Stimulated activated CD4-positive, alpha-beta T cell treated with anti-CD3 and anti-CD28 coated beads, Interleukin-12 subunit alpha, Interleukin-12 subunit beta, amount 100 ng/mL, for 24 hours (primary cell): ENCODE measurements around the gene TOR3A.
A peak's percentile ranks its signal among the peaks of the same experiment; 100 is the strongest.

Source experiments
- DNase-seq, 2 experiments: peaks; one replicate each; pipeline ENCODE4 v3.0.0-alpha.2; 2020; ENCODE audit warnings: low read depth in 2 of 2

The TOR3A gene

DNA sequence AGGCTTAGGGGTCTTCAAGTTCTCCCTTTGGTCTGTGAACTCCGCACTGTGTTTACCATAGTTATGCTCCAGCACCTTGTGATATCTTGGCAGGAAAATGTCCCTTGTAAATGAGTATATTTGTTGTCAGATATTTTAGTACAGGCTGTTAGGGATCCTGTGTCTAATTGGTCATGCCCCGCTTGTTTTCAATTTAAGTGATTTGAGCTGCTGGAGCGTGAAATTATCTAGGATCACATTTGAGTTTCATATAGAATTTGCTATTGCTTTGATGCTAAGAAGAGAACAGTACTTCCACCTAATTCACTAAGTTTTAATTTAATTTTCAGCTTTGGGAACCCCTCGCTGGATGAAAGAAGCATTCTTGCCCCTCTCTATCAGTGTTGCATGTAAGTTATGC, 15.4 kb upstream of the TOR3A start:
- no peak for DNase-seq

DNA sequence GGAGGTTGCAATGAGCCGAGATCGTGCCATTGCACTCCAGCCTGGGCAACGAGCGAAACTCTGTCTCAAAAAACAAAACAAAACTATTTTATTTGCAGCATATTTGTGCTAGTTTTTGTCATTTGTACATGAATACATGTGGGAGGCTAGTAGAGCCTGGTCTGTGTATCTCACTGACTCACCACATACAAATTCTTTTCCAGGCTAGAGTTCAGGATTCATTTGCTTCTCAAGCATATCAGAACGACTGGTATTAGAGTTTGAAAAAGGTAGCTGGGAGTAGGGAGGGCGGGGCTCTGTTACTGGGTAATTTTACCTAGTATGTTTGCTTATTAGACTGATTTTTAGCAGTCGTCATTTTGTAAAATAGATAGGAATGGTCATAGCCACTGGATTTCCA, 4.5 kb upstream of the TOR3A start:
- DNase-seq, result no peak

DNA sequence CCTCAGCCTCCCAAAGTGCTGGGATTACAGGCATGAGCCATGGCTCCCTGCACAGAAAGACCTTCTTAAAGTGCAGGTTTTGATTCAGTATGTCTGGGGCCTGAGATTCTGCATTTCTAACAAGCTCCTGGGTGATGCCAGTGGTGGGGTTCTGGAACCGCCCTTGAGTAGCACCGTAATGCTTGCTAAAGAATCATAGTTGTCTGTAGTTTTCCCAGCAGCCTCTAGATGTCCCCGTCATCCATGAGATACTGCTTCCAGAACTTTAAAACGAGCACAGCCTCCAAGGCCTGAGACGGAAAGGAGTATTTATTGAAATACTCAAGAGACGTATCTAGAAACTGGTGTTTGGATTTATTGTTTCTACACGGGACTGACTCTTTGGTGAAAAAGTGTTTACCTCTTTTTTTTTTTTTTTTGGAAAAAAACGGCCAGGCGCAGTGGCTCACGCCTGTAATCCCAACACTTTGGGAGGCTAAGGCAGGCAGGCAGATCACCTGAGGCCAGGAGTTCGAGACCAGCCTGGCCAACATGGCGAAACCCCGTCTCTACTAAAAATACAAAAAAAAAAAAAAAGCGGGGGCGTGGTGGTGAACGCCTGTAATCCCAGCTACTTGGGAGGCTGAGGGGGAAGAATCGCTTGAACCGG, 2.6 kb upstream of the TOR3A start:
- peak in 1 of 2 experiments; percentile 11 for DNase-seq

DNA sequence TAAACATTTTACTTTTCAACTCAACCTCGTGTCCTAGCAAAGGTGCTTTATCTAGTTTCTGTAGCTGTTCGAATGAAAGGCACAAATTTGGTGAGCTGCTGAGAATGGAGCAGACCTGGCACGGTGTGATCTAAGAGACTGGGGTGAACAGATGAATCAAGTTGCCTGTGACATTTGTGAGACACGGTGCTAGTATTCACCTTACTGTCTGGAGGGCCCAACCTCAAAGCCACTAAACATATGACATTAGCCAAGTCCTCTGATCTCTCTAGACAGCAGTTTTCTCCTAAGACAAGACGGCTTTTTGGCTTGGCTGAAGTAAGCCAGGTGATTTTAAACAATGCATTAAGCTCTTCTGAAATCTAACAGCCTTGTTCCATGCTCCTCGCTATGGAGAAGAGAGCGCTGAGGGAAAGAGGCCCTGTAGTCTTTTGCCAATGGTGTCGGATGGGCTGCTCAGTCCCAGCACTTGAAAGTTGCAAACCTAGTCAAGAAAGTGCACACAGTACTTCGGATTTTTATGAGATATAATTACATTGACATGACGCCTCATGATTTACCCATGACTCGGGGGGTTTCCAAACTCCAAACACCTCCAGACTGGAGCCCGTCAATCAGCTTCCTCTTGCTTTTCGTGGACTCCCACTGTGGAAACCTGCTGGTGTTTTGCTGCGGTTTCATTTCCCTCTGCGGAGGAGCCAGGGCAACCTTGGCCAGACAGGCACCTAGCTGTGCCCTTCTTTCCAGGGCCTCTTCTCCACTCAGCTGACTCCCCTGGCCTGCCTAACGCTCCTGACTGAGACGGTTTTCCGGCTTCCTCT, 794 bp upstream of the TOR3A start:
- peak in 1 of 2 experiments; percentile 5 for DNase-seq

DNA sequence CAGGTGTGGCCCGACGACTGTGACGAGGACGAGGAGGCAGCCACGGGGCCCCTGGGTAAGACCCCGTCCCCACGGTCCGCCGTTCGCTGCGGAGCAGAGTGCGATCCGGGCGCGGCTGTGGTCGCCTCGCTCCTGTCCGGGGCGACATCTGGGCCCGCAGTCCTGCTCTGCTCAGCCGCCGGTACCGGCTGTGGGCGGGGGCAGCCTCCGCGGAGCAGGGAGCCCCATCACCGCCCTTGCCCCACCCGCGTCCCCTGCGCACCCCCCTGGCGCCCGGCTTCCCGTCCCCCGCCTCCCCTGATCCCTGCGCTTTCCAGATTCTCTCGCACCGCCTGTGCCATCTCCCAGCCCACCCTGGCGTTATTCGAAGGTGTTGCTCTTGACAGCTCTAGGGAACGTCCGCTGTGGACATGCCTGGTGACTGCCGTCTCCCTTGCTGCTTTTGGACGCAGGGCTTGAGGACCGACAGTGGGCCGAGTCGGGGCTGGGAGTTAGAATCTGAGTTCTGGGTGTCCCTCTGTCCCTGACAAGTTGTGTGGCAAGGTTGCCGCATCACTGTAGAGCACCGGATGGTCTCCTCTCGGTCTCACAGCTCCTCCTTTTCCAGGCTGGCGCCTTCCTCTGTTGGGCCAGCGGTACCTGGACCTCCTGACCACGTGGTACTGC, 596 bp downstream of the TOR3A start:
- peak; percentile 11 to 27 for DNase-seq

DNA sequence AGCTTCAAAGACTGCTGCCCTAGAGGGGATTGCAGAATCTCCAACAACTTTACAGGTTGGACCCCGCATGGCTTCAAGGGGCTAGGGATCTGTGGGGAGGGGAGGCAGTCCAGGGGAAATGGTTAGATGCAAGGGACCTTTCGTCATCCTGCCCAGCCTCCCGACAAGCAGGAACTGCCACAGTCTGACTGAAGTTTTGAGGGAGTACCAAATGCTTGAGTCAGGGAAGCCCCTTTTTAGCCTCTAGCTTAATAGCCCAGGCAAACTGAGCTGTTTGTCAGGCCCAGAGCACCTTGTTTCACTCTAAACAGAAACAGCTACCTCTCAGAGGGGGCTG, 1.1 kb downstream of the TOR3A start:
- no peak for DNase-seq

DNA sequence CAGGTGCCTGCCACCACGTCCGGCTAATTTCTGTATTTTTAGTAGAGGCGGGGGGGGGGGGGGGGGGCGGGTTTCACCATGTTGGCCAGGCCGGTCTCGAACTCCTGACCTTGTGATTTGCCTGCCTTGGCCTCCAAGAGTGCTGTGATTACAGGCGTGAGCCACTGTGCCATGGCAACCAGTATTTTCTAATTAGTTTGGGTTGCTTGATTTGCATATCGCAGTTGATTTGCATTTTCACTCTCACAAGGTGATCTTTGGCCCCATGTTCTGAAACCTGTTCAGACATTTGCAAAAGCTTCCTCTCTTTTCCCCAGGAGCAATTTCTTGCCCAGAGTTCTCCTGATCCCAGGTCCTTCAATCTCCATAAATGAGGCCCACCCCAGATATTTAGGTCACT, 1.7 kb downstream of the TOR3A start:
- DNase-seq, result no peak

DNA sequence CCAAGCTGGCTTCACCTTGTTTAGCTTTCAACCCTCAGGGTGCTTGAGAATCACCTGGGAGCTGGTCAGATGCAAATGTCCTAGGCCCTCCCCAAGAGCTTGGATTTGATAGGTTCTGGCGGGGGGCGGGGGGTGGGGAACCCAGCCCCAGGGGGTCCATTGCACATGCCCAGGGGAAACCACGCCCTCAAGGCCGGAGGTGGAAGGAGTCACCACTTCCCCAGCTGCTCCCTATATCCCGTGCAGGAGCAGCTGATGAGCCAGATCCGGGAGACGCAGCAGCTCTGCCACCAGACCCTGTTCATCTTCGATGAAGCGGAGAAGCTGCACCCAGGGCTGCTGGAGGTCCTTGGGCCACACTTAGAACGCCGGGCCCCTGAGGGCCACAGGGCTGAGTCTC, 5.8 kb downstream of the TOR3A start:
- DNase-seq, result no peak

DNA sequence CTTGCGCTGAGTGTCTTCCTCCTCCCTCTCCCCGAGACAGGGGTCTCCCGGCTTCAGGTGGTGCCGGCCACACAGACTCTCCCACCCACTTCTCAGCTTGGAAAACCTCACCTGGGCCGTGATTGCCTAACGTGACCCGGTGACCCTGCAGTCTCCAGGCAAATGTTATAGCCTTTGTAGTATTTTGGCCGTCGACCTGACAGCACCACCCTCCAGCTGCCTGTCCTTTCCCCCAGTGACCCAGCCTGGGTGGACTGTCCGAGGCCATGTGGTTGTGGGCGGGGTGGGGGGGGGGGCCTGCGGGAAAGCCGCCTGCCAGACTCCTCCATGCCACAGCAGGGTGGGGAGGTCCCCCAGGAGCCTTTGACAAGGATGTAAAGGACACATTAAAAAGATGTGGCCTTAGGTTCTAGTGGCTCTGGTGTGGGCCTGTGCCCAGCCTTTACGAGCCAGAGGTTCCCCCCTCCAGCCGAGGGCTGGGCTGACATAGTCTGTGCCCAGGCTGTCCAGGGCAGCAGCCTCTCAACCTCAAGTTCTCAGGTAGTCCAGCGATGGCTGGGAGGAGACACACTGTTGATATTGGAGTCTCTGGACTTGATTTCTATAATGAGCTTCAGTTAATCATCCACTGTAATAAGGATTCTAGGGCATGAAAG, 8.1 kb downstream of the TOR3A start:
- no peak for DNase-seq

DNA sequence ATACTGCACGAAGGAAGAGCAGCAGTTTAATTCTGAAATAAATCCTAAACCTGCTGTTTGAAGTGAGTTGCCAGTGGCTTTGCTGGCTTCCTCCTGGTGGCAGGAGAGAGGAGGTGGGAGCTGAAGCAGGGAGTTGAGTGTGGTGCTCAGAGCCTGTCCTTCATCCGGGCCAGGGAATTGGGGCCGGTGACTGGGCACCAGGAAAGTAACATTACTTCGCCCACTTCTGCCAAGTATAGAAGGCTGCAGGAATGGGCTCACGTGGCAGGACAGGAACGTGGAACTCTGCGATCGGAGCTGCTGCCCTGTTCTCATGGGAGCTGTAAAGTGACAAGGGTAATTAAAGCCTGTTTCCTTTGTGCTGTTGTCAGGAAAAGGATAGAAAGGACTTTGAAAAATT, 8.7 kb downstream of the TOR3A start:
- DNase-seq, result no peak

DNA sequence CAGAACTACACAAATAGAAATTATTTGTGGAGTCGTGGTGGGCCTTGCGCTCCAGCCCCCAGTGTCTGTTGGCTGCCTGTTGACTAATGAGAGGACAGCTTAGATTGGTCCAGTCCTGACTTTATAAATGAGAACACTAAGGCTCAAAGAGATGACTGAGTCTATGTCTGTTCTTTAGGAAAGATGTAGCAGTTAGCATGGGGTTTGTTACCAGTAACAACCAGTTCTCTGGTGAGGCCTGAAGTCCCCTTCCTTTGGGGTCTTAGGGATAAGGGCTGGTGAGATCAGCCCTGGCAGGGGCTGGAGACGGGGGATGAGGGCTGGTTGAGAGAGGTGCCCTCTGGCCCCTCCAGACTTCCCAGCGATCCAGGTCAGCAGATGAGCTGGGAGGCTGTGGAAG, 9.1 kb downstream of the TOR3A start:
- DNase-seq, result no peak

DNA sequence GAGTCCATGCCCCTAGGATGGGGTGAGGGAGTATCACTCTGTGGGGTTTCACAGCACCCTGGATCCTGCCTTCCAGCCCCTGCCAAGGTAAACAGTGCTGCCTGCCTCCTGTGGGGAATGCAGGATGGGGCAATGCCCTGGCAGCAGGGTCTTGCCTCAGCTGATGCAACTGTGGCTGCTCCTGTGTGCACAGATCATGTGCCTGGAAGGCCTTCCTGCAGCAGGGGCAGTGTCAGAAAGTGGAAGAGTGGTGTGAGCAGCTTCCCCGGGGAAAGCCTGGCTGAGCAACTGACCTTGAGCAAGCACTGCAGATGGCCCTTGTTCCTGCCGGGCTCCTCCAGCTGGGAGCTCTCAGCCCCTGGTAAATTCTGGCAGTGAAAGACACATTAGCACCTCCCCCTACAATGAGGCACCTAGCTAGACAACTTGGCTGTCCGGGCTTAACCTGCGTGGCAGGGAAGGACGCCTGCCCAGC, 9.9 kb downstream of the TOR3A start:
- no peak for DNase-seq

DNA sequence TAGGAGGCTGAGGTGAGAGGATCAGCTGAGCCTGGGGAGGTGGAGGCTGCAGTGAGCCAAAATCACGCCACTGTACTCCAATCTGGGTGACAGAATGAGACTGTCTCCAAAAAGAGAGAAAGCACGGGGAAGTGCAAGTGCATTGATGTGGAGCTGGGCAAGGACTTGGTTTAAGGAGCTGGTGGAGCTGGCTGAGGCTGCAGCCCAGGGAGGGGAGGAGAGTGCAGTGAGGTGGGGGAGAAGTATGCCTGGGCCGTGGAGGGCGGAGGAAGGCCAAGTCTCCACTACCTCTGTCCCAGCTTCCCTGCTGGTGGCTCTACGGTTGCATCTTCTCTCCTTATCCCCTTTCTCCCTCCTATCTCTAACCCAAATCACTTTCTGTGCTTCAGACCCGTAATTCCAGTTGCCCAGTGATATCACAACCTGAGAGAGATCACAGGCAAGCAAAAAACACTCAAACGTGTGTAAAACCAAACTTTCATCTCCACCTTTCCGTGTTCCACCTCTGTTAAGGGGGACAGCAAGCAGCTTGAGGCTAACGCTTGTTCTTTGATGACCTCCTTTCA, 11.1 kb downstream of the TOR3A start:
- DNase-seq, result no peak

DNA sequence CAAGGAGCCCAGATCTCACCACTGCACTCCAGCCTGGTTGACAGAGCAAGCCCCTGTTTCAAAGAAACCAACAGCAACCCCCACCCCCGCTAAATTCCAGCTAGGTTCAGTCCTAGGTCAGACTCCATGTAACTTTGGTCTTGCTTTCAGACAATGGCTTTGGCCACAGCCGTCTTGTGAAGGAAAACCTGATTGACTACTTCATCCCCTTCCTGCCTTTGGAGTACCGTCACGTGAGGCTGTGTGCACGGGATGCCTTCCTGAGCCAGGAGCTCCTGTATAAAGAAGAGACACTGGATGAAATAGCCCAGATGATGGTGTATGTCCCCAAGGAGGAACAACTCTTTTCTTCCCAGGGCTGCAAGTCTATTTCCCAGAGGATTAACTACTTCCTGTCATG, 12.9 kb downstream of the TOR3A start:
- DNase-seq, result no peak

DNA sequence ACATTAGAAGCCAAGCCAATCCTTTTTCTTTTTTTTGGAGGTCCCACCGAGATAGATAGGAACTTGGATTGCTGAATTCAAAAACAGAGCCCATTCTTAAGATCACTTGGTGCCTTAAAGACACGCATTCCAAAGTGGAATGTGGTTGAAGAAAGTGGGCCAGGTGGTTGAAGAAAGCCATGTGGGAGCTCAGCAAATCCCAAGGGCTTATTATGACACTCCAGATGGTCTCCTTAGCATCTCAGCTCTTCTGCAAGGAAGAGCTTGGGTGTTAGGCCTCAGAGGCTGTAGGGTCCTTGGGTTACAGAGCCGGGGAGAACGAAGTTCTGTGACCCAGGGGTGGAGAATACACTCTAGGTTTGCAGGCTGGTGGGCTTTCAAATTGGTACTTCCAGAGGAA, 13.5 kb downstream of the TOR3A start:
- no peak for DNase-seq

DNA sequence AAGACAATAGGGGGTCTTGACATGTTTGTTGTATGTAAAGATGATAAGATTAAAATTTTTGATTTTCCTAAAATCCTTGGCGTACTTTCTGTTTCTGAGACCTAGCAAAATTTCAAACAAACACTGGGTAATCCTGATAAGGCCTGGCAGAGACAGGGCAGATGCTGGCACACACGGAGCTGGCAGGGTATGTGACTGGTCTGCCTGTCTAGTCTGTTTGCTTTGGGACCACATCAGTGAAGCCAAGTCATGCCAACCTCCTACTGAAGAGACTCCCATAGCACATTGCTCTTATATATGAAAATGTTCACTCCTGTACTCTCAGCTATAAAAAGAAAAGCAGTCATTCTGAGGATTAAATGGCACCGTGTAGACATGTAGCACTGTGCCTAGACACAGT, 14.1 kb downstream of the TOR3A start:
- DNase-seq, result no peak

DNA sequence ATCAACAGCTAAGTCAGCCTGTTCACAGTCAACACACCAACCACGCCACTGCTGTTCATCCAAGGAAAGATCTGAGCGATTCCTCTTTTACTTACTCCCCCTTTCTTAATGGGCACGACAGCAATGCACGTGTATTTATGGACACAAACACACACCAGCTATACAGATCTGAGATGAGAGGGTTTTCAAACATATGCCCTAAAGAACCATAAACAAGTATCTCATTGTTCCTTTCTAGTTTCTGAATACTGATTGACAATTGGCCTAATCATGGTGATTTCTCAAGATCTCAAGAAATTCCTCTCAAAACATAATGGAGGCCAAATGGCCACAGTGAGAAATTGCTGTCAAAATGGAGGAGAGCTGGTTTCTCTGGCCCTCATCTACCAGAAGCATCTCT, 18.0 kb downstream of the TOR3A start:
- no peak for DNase-seq

DNA sequence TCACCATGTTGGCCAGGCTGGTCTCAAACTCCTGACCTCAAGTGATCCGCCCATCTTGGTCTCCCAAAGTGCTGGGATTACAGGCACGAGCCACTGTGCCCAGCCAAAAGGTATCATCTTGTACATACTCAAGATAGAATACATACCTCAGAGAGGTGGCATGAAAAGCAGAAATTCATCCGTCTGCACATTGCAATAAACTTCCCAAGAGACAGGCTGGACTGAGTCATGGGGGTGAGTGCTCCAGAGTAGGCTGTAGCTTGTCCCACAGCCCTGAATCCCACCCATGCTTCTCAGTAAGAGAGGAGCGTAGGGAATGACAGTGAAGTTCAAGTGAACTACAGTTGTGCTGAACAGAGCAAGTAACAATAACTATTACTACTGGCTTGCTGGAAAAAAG, 19.7 kb downstream of the TOR3A start:
- no peak for DNase-seq

DNA sequence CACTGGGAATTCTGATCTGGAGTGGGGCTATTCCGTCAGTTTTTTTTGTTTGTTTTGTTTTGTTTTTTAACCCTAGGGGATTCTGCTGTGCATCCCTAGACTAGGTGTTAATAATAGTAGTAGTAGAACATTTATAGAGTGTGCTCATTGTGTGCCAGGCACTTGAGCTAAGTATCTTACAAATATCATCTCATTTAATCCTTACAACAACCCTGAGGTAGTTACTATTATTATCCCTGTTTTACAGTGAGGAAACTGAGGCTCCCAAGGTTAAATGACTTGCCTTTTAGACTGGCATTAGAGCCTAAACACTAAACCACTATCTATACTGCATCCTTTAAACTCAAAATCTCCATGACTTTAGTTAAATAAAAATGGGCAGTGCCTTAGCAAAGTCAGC, 22.1 kb downstream of the TOR3A start:
- no peak for DNase-seq

DNA sequence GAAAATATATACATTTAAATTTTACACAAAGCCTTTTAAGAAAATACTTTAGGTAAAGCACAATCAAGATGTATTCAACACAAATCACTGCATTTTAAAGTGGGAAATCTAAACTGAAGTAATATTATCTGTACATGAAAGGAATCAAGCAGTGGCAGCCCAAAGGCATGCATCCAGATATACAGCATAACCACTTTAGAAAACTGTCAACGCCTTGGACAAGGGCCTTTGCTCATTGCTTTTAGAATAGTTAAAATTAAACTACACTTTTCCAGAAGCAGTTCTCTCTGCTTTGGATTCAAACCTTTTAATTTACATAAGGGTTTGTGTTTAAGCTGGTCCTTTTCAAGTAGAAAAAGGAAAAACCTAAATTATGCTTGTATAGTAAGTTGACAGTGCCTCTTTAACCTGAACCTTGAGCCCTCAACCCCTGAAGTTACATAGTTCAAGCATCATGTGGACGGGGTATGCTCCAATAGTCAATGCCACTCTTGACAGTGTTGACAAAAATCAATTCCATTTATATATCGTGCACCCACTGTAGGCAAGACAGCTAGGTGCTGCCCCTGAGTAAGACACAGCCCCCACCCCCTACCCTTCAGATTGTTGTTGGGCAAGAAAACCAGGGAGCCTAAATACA, 22.9 kb downstream of the TOR3A start:
- no peak for DNase-seq

DNA sequence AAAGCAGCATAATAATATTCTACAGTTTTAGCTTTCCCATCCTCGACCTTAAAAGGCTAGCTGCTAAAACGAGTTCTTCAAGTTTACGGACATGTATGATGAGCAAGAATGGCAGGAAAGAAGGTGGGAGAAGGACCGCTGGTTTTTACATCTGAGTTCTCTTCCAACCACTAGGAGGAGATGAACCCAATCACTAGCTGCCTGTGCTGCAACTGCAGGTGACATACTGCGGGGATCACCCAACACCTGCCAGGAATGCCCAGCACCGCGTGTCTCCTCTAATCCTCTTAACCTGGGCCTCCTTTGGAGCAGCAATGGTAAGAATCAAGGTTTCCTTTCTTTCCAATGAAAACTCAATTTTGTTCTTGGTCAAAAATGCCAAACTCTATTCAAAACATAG, 23.5 kb downstream of the TOR3A start:
- DNase-seq, result no peak
